Endometrial microvascular endothelial cells (primary cell): Measurements from ENCODE around the gene PLCG2. TPM values are rescaled to one million over a fixed set of nuclear protein-coding genes. Genes with fewer than 3 reads are reported as not detected.
"Not testable (repeated sequence)": the region's sequence is repeated elsewhere in the genome, so short reads cannot be mapped to it uniquely, and the experiment has no call there.

ENCODE experiments used
- in situ Hi-C: cut with HindIII; loops from 2 replicates; pipeline ENCODE4 v1.10.0; 2017; ENCODE audit warnings: low sequenced_read_pairs, low pct_unique_long_range_greater_than_20kb; ENCODE audit errors: inconsistent ontology term
- total RNA-seq: library from RNA; depleted of rRNA; stranded (reverse); fragments of >200 nt; gene quantifications from one replicate; pipeline ENCODE4 v1.2.3, GENCODE V29; 2015; ENCODE audit errors: inconsistent ontology term

The PLCG2 gene
- total RNA-seq, 1 donor from 2014 or later = 32.1 TPM

DNA sequence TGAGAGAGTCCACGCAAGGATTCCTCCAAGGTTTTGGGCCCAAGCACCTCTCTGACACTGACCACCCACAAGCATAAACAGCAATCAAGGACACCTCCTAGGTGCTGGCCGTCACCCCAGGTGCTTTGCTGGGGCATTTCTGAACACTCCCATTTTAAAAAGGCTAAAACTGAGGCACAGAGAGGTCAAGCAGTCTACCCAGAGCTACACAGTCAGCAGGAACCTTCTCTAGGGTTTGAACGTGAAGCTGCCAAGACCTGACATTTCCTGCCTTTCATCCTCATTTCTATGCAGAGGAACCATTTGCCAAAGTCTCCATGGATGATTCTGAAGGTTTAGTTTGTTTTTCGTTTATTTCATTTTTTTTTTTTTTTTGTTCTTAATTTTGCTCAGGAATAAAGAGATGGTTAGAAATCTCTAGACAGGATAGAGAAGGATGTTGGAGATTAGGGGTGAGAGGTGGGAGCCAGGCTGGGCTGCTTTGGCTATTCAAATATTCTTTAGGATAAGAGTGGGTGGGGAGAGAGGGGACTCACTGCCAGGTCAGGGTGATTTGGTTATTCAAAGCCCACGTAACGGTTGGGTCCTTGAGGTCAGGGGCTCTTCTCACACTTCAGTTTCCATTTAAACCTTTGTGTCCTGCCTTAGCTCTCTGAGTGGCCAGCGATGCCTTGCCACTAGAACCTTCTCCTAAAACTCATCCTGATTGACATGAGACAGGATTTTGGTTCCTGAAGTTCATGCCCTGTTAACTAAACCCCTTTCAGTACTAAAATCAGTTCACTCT lies 6.2 kb downstream of the PLCG2 start:
- in situ Hi-C loops = no loop called here

DNA sequence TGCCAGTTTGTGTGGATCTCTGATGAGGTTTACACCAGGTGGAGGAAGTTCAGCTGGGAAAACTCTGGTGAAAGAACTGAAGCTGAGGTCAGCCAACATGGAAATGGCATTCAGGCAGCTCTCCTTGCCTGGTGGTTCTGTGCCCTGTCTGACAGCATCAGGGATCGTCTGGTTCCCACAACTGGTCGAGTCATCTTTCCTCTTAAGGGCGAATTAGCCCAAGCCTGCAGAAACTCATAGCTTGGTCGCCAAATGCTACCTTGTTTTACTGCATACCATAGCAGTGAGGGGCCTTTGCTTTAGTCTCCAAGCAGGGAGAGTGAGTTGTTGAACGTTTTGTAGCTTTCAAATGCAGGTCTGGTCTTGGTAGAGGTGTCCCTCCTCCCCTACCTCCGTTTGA lies 7.2 kb downstream of the PLCG2 start:
- in situ Hi-C loops = no loop called here

DNA sequence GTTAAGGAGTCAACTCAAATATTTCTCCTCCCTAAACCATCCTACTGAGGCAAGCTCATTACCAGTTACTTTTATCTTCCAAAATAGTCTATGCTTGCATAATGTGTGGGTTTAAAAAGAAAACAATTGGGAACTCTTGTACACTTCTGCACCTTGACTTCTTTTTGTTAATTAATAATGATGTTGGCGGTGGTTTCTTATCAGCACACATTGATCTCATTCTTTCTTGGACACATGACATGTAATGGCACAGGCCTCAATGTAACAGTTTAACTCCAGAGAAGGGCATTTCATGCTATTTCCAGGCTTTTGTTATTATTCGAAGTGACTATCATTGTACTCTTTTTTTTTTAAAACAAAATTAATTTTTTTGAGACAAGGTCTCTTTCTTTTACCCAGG lies 7.8 kb downstream of the PLCG2 start:
- in situ Hi-C loops = no loop called here

DNA sequence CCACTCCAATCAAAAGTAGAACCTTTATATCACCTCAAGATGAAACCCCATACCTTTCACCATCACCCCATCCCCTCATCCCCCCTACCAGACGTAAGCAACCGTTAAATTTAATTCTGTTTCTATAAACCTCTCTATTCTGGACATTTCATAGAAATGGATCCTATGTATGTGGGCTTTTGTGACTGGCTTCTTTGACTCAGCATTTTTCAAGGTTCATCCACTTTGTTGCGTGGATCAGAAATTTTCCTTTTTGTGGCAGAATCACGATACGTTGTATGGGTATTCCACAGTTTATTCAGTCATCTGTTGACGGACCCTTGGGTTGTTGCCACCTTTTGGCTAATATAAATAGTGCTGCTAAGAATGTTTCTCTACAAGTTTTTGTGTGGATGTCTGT lies 8.6 kb downstream of the PLCG2 start:
- in situ Hi-C loops = no loop called here

DNA sequence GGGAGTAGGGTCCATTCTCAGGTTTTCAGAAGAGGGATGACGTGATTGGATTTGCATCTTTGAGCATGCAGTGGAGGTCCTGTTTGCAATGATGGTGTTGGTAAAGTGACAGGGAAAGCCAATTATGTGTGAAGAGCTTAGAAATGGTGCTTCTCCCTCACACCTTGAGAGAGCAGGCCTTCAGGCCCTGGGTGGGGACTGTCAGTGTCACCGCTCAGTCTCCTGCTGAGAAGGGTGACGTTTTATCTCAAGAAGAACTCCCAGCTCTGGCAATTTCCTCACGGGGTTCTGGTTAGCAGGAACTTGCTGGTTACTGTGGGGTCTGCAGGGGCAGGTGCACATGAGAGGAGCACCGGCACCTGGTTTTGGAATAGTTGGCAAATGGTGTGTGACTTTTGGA lies 11.2 kb downstream of the PLCG2 start:
- in situ Hi-C loops = no loop called here

DNA sequence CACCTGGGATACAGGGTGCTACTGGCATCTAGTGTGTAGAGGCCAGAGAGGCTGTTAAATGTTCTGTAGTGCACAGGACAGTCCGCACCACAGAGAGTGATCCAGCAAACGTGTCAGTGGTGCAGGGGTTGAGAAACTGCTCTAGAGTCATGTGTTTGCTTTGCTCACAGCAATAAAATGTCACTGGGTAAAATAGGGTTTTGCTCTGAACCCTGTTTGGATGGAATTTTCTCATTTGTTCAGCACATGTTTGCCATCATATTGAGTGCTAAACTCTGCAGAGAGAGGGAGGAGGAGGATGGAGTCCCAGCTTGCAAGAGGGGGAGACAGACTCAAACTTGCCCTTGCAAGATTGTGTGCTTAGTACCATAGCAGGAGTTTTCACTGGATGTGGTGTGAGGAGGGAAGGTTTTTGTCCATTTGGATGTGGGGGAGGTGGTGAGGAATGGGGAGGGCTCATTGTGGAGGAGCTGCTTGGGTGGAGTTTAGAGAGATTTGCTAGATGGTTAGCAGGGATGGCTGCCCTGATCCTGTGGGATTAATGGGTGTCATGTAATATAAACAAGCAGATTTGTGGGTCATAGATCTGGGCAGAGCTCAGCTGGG lies 11.8 kb downstream of the PLCG2 start:
- in situ Hi-C loops = no loop called here

DNA sequence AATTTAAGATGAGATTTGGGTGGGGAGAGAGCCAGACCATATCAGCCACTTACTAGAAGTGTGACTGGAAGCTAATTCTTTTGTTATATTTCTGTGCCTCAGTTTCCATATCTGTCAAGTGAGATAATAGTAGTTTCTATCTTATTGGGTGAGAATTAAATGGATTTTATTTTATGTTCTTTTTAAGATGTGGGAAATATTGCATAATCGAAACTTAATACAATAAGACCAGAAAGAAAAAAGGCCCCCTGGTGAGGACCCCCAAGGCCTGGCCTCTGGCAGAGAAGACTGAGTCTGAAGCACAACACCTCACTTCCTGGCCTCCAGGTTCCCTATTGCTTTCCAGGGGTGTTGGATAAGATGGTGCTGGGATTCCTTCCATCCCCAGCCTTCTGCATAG lies 13.7 kb downstream of the PLCG2 start:
- in situ Hi-C loops = no loop called here

DNA sequence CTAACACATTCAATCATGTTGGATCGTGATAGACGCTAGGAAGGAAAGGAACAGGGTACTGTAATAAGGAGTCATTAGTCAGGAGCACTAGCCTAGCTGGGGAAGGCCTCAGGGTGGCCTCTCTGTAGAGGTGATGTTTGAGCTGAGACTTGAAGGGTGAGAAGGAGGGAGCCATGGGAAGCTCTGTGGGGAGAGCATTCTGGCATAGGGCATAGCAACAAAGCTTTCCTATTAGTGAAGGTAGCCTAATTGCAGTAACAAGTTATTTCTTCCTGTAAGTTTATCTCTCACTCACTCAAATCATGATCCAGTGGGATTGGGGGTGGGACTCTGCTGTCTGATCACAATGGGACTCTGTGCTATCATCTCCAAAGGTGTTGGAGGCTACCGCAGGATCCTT lies 16.1 kb downstream of the PLCG2 start:
- in situ Hi-C loops = no loop called here

DNA sequence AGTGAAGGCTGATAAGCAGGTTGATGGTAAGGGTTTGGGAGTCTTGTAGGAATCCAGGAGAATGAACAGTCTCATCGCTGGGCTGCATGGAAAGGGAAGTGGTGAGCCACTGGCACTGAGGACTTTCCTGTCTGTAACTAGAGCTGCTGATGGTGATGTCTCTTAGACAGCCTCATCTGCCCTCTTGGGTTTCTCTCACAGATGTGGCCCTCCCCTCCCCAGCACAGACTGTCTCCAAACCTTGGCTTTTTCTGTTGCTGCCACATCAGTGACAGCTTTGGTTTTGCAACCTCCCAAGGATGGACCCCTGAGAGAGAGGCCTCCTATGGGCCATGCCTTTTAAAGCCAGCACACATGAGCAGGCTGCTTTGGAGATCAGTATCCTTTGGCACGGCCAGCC lies 16.9 kb downstream of the PLCG2 start:
- in situ Hi-C loops = no loop called here

DNA sequence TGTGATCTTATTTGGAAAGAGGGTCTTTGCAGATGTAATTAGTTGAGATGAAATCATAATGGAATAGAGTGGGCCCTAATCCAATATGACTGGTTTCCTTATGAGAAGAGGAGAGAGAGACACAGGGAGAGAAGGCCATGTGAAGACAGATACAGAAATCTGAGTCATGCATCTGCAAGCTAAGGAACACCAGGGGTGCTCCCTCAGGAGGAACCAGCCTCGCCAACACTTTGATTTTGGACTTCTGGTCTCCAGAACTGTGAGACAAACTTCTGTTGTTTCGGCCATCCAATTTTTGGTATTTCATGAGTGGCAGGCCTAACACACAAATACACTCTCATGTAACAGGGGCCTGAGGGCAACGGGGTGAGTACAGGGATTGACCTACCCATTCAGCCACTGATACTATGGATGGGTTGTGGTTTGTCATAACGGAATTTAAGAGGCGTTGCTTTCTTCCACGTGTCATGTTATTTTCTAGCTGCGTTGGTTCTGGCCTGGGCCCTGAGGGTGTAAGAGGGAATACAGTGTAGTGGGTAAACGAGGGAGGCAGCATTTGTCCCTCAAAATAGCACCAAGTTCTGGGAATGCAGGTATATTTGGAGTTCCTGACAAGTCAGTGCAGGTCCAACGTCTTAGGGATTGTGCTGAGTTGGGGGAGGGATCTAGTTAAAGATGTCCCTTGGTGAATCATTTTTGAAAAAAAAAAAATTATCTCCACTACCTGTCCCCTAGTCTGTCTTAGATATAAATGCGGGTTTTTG lies 17.7 kb downstream of the PLCG2 start:
- in situ Hi-C loops = no loop called here

DNA sequence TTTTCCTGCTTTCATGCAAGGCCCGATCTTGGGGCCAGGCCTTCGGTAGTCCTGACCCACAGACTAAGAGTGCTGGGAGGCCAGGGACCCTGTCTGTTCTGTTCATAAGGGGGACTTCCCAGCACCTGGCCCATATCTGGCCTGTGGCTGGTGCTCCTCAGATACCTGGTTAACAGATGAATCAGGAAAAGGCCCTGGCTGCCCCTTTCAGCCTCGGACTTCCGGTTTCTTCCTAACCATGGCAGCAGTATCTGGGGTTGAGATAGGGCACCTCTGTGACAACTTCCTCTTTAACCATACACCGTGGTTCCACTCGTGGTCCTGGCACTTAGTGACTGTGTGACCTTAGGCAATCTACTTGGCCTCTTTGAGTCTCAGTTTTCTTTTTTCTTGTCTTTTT lies 18.4 kb downstream of the PLCG2 start:
- in situ Hi-C loops = no loop called here

DNA sequence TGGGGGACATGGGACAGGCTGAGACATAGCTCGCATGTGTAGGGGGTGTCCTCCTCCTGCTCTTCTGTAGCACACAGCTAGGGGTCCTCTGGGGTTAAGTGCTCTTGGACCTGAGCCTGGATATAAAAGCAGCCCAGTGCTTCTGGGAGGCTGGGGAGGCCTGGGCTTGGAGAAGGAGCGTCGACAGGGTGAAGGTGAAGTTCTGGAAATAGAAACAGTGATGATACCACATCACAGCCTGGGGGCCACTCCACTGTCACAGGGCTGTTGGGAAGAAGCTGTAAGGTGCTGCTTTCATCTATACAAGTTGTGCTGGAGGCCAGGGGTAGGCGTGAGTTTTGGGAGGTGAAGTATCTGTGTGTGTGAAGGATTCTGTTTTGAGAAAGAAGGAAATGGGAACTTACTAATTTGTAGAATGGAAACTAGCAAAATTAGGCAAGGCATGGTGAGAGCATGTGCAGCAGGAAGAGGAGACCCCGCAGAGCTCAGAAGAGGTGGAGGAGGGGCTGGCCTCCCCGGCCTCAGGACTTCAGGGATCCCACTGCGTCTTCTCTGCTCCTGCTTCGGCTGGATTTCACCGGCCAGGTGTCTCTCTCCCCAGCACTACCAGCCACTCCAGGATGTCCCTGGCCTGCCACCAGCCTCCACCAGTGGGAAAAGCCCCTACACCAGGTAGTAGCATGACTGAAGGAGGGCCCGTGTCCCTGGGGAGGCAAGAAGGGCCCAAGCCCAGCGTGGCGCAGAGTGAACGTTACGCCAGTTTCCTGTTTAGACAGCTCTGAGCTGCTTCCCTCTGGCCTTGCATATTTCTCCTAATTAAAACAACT lies 19.4 kb downstream of the PLCG2 start:
- in situ Hi-C loops = no loop called here

DNA sequence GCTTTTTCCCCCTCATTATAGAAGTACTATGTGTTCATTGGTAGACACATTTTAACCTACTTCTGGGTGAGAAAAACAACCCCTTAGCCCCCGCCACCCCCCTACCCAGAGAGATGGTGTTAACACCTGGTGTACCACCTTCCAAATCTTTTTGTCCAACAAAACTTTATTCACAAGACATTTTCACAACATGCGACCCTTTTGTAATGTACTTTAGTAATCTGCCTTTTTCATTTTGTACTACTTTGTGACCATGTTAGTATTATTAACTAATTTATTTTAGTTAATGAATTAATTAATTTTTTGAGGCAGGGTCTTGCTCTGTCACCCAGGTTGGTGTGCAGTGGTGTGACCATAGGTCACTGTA lies 20.0 kb downstream of the PLCG2 start:
- in situ Hi-C loops = no loop called here

DNA sequence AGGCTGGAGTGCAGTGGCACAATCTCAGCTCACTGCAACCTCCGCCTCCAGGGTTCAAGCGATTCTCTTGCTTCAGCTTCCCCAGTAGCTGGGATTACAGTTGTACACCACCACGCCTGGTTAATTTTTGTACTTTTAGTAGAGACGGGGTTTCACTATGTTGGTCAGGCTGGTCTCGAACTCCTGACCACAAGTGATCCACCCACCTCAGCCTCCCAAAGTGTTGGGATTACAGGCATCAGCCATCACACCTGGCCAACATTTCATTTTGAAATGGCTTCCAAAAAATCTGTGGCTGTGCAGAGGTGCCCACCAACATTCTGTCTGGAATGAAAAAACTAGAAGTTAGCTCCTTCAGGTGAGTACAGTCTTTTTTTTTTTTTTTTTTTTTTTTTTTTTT lies 22.6 kb downstream of the PLCG2 start:
- in situ Hi-C loops = not testable (repeated sequence)

DNA sequence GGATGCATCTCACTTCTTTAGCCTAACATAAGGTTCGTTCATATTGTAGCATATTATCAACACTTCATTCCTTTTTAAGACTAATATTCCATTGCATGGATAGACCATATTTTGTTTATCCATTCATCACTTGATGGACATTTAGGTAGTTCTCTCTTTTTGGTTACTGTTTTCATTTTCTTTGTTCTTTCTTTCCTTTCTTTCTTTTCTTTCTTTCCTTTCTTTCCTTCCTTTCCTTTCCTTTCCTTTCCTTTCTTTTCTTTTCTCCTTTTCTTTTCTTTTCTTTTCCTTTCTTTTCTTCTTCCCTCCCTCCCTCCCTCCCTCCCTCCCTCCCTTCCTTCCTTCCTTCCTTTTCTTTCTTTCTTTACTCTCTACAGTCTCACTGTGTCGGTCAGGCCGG lies 24.2 kb downstream of the PLCG2 start:
- in situ Hi-C loops = no loop called here

DNA sequence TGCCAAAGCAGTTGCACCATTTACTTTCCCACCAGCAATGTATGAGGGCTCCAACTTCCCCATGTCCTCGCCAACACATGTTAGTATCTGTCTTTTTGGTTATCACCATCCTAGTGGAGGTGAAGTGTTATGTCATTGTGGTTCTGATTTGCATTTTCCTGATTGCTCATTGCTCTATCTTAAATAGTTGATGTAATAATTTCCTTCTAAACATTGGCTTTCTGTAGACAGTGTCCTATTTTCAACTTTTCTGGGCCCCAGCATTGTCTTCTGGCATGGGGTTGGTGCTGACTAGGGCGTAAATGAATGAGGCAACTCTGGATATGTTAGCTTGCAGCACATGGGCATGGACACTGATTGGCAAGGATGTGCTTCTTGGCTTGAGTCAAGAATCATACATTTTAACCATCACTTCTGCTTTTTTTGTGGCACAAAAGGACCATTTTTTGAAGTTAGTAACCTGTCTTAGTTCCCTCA lies 25.1 kb downstream of the PLCG2 start:
- in situ Hi-C loops = no loop called here

DNA sequence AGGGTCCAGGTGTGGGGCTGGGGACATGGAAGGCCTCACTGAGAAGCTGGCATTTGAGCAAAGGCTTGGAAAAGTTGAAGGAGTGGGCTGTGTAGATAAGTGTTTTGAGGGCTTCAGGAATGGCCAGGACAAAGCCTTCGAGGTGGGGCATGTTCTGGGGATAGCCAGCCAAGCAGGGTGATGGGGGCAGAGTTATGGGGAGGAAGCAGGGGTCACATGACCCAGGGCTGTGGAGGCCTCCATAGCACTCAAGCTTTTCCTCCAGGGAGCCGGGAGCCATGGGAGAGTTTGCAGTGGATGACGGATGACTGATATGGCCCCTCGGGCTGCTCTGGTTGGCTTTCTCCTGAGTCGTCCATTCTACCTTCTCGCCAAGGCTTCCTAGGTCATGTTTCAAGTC lies 27.6 kb downstream of the PLCG2 start:
- in situ Hi-C loops = no loop called here

DNA sequence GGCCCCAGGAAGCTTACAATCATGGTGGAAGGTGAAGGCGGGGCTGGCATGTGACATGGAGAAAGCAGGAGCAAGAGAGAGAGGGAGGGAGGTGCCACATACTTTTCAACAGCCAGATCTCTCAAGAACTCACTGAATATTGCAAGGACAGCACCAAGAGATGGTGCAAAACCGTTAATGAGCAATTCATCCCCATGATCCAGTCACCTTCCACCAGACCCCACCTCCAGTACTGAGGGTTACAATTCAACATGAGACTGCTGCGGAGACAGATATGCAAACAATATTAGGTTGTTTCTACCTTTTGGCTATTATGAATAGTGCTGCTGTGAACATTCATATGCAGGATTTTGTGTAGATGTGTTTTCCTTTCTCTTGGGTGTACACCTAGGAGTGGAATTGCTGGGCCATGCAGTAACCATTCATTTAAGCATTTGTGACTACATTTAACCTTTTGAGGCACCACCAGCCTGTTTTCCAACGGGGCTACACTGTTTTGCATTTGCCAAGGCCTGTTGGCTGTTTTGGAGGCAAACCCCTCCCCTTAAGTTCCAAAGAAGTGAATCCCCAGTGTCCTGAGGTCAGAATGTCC lies 28.8 kb downstream of the PLCG2 start:
- in situ Hi-C loops = no loop called here

DNA sequence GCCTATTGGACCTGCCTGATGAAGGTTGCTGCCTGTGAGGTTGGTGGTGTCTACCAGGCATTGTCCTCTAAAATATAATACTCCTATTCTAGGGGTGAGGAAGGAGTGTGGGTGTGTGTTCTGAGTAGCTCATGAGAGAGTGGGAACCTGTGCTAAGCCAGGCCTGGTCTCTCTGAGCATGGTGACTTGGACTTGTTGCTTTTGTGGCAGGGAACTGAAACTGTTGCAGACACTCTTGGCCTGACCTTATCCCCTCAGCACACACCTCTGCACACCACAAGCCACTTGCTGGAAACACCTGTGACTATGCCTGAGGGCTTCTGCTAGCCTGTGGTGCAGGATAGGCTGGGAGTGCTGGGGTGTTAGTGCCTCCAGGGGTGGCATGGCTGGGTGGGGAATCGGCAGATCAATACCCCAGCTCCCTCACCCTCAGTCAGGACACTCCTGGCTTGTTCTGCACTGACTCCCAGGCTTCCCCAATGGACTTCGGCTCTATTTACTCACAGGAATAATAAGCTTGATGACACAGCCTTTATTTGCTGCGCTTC lies 29.9 kb downstream of the PLCG2 start:
- in situ Hi-C loops = no loop called here
